ENCODE data around the gene TMEM19.

The TMEM19 gene

DNA sequence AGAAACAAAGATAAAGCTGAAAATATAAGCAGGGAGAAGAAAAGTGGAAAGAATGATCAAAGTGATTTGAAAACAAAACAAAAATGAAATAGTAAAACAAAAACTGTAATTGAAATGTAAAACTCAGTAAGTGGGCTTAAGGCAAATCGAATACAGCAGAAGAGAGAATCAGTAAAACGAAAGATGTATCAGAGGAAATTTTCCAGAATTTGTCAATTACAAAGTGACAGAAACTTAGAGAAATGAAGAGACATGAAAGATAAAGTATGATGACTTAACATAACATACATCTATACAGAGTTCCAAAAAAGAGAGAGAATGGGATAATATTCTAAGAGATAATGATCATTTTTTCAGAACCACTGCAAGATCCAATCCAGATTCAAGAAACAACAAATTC lies 32.7 kb upstream of the TMEM19 start:
- FAIRE-seq (no peak), DNase-seq (ENCODE audit: insufficient read length) (no peak)
- TF ChIP-seq TAF1 (IDR thresholded peaks at IDR 0.05; ENCODE audit: borderline replicate concordance, low read depth, low read length) (no peak), POLR2A (IDR thresholded peaks at IDR 0.05; ENCODE audit: low read depth, low read length) (no peak), POLR2AphosphoS5 (IDR thresholded peaks at IDR 0.05; ENCODE audit: low read depth, low read length) (no peak)

DNA sequence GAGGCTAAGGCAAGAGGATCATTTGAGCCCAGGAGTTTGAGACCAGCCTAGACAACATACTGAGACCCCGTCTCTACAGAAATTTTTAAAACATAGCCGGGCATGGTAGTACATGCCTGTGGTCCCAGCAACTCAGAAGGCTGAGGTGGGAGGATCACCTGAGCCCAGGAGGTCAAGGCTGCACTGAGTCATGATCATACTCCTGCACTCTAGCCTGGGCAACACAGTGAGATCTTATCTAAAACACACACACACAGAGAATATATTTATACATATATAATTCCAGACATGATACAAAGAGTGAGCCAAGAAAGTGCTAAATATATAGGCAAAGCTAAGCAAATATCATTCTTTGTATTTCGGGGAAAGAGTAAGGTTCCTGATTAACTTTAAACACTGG lies 31.7 kb upstream of the TMEM19 start:
- no peak for FAIRE-seq
- no peak for DNase-seq (ENCODE audit: insufficient read length)
- TF ChIP-seq TAF1 (IDR thresholded peaks at IDR 0.05; ENCODE audit: borderline replicate concordance, low read depth, low read length) (no peak), POLR2A (IDR thresholded peaks at IDR 0.05; ENCODE audit: low read depth, low read length) (no peak), POLR2AphosphoS5 (IDR thresholded peaks at IDR 0.05; ENCODE audit: low read depth, low read length) (no peak)

DNA sequence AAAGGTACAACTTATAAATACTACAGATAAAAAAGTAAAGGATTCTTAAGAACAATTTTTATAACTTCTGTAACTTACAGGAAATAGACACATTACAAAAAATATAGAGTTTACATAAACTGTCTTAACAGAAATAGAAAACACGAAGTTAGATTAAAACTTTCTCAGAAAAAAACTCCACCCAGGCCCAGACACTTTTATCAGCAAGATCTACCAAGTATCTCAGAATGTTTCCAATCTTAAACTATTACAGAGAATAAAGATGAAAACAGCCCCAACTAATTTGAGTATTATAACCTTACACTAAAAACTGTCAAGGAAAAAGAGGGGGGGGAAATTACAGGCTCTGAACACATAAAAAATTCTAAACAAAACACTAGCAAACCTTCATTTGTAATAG lies 30.4 kb upstream of the TMEM19 start:
- TF ChIP-seq POLR2A (IDR thresholded peaks at IDR 0.05; ENCODE audit: low read depth, low read length) (no peak), POLR2AphosphoS5 (IDR thresholded peaks at IDR 0.05; ENCODE audit: low read depth, low read length) (no peak), TAF1 (IDR thresholded peaks at IDR 0.05; ENCODE audit: borderline replicate concordance, low read depth, low read length) (no peak)
- no peak for FAIRE-seq

DNA sequence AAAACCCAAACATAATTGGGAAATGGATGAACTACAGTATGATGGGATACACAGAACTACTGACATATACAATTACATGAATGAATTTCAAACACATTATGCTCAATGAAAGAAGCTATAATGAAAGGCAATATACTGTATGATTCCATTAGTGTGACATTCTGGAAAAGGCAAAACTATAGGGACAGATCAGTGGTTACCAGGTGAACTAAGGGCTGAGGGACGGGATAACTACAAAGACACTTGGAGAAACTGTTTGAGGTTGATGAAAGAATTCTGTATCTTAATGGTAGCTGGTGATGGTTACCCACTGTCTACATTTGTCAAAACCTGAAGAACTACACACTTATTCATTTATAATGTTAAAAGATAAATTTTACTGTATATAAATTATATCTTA lies 30.0 kb upstream of the TMEM19 start:
- DNase-seq (ENCODE audit: insufficient read length) = no peak
- TF ChIP-seq POLR2AphosphoS5 (IDR thresholded peaks at IDR 0.05; ENCODE audit: low read depth, low read length) (no peak), TAF1 (IDR thresholded peaks at IDR 0.05; ENCODE audit: borderline replicate concordance, low read depth, low read length) (no peak), POLR2A (IDR thresholded peaks at IDR 0.05; ENCODE audit: low read depth, low read length) (no peak)
- FAIRE-seq = no peak

More for the DNA sequence above, 30.4 kb upstream of the TMEM19 start:
- DNase-seq (ENCODE audit: insufficient read length) = no peak

DNA sequence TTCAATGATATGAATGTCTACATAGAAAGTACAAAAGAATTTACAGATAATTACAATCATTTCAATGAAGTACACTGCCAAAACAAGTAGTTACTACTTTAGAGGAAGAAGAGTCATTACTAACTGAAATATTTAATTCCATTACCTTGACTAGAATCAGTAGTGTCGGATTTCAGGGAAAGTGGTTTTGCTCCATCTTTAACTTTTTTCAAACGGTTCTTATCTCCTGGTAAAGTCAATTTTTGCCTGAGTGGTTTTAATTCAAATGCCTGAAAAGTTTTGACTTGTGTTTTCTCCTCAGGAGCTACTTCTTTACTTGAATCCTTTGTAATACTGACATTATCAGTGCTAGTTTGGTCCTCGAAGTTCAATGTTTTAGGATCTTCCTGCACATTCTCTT lies 29.1 kb upstream of the TMEM19 start:
- DNase-seq (ENCODE audit: insufficient read length) (no peak), FAIRE-seq (no peak)
- TF ChIP-seq POLR2AphosphoS5 (IDR thresholded peaks at IDR 0.05; ENCODE audit: low read depth, low read length) (no peak), POLR2A (IDR thresholded peaks at IDR 0.05; ENCODE audit: low read depth, low read length) (no peak), TAF1 (IDR thresholded peaks at IDR 0.05; ENCODE audit: borderline replicate concordance, low read depth, low read length) (no peak)

DNA sequence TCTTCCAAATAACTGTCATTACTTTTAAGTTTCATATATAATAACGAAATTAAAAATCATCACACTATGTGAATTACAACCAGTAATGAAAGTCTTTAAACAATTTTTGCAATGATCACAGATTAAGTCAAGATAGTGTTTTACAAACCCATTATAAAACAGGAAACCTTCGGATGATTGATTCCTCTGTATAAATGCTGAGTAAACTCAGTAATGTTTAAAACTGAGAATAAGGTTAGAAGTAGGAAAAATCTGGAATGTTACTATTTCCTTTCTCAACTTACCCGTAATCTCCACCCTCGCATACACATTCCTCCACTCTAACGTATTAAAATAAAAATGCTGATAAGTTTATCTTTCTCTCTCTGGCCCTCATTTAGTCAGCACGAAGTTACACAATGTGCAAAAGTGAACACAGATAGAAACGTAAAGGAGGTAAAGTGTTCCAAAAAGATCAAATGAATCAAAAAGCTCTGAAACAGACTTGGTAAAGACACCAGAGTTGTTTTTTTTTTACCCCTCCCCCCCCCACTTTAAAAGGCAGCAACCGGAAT lies 23.8 kb upstream of the TMEM19 start:
- TF ChIP-seq POLR2AphosphoS5 (IDR thresholded peaks at IDR 0.05; ENCODE audit: low read depth, low read length) (no peak), POLR2A (IDR thresholded peaks at IDR 0.05; ENCODE audit: low read depth, low read length) (no peak), TAF1 (IDR thresholded peaks at IDR 0.05; ENCODE audit: borderline replicate concordance, low read depth, low read length) (no peak)
- FAIRE-seq = no peak
- no peak for DNase-seq (ENCODE audit: insufficient read length)

DNA sequence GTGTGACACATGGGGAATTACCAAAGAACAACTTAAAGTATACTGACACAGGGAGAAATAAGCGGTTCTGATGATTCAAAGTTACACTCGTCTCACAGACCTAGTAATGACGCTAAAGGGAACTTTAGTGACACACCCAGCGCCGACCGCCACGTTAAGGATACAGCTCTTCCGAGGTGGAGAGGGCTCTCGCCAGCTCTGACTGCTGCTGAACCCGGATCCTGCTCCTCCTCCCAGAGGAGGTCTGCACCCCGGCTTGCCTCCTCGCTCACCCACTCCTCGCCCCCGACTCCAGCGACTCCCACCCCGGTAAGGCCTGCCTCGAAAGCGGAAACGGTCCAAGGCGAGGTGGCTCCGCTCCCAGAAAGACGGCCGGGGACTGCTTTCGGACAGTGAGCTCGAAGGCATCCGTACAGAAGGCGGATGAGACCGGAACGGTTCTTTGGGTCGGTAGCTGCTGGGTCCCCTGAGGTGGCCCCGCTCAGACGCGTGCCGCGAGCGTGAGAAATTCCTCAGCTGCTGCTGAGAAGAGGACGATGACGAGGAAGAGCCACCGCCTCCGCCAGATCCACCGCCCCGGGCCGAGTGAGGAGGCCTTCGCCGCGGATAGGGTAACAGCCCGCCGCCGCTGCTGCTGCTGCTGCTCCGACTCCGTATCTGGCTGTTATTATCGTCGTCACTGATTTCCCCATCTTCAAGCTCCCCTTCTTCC lies 22.9 kb upstream of the TMEM19 start:
- TF ChIP-seq POLR2A (IDR thresholded peaks at IDR 0.05; ENCODE audit: low read depth, low read length) (no peak; the same call in none of the 2 replicates), POLR2AphosphoS5 (IDR thresholded peaks at IDR 0.05; ENCODE audit: low read depth, low read length) (peak; percentile 68)
- FAIRE-seq (peak; percentile 67), DNase-seq (ENCODE audit: insufficient read length) (peak; percentile 21)

DNA sequence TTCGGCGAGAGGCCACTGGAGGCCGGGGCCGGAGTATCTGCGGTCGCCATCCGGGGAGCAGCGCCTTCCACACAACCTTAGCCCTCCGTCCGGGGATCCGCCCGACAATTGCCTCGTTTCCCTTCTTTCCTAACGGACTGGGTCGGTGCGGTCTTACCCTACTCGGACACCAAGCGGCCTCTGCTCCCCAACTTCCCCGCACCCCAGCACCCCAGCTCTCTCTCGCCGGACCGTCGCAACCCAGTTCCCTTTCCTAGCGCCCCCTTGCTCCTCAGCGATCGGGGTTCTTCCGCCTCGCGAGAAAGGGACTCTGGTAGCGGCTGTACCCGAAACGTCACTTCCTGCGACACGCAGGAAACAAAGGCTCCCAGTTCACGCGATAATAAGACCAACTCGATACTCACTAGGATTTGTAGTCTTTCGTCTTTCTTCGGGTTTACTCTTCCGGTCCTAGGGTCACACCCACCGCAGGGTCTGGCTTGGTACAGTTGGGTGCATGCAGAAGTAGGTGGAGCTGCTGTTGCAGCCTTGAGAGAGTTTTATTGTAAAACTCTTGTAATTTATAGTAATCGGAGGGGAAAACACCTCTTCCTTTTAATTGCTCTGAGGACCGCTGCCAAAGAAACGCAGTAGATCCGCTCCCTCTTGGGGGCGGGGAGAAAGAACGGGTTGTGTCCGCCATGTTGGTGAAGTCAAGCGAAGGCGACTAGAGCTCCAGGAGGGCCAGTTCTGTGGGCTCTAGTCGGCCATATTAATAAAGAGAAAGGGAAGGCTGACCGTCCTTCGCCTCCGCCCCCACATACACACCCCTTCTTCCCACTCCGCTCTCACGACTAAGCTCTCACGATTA lies 22.1 kb upstream of the TMEM19 start, which contains the start of the genes THAP2 and ZFC3H1:
THAP2 (plus strand) TSS at position 741 of the 850 bp plus-strand sequence. CDS start 209 bp downstream, outside the sequence.
ZFC3H1 (minus strand) TSS at position 288 of the 850 bp plus-strand sequence; CDS start at position 50, 238 bp downstream.
- FAIRE-seq (peak; percentile 98), DNase-seq (ENCODE audit: insufficient read length) (peak; percentile 63)
- peak; percentile 86 for TF ChIP-seq POLR2A (IDR thresholded peaks at IDR 0.05; ENCODE audit: low read depth, low read length)
- TF ChIP-seq POLR2AphosphoS5 (IDR thresholded peaks at IDR 0.05; ENCODE audit: low read depth, low read length) = peak; percentile 94
- peak; percentile 78 for TF ChIP-seq TAF1 (IDR thresholded peaks at IDR 0.05; ENCODE audit: borderline replicate concordance, low read depth, low read length)

DNA sequence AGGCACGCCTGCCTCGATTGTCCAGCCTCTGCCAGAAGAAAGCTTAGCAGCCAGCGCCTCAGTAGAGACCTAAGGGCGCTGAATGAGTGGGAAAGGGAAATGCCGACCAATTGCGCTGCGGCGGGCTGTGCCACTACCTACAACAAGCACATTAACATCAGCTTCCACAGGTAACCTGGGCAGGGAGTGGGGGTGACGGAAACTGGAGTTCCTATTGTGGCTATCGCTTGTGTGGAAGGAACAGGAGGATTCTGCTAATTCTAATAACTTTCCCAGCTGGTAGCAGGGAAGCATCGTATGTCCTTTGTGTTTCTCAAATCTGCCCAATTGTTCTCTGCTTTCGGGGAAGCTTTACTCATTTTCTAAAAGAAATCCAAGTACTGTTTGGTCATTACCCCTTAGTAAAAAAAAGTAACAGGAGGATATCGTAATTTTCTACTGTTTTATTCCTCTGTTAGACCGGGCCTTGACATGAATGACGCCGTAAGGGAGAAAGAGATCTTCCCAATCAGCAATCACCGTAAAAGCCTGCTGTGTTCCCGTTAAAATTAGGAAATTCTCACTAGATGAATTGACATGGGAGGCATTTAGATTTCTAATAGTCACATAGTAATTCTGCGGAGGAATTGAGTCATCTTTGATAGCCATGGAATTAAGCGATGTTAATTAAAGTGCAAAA lies 21.3 kb upstream of the TMEM19 start:
- no peak for TF ChIP-seq POLR2AphosphoS5 (IDR thresholded peaks at IDR 0.05; ENCODE audit: low read depth, low read length)
- no peak for TF ChIP-seq TAF1 (IDR thresholded peaks at IDR 0.05; ENCODE audit: borderline replicate concordance, low read depth, low read length)
- TF ChIP-seq POLR2A (IDR thresholded peaks at IDR 0.05; ENCODE audit: low read depth, low read length) = no peak
- DNase-seq (ENCODE audit: insufficient read length) (no peak), FAIRE-seq (no peak)

DNA sequence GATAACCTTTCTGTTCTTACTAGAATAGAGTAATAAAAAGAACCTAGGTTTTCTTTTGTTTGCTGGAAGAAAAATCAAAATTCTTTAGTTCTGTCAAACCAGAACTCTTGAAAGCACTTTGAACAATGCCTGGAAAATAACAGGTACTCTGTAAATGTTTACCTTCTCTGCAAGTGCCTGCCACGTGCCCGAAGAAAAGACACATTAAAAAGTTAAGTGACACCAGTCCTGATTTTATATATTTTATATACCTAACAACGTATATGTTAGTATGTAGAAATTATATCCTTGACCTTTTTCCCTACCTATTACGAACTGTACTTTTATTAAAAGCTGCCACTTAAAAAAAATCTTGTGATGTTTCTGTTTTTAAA lies 20.8 kb upstream of the TMEM19 start:
- no peak for FAIRE-seq
- TF ChIP-seq POLR2AphosphoS5 (IDR thresholded peaks at IDR 0.05; ENCODE audit: low read depth, low read length) (no peak), POLR2A (IDR thresholded peaks at IDR 0.05; ENCODE audit: low read depth, low read length) (no peak), TAF1 (IDR thresholded peaks at IDR 0.05; ENCODE audit: borderline replicate concordance, low read depth, low read length) (no peak)
- DNase-seq (ENCODE audit: insufficient read length) = no peak

DNA sequence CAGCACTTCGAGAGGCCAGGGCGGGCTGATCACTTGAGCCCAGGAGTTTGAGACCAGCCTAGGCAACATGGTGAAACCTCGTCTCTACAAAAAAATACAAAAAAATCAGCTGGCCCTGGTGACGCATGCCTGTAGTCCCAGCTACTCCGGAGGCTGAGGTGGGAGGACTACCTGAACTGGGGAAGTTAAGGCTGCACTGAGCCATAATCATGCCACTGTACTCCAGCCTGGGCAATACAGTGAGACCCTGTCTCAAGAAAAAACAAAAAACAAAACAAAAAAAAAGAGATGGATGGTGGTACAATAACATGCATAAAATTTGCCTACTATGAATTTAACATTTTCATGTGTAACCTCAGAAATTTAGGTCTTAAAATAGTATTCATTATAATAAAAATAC lies 19.6 kb upstream of the TMEM19 start:
- DNase-seq (ENCODE audit: insufficient read length) (no peak), FAIRE-seq (no peak)
- TF ChIP-seq TAF1 (IDR thresholded peaks at IDR 0.05; ENCODE audit: borderline replicate concordance, low read depth, low read length) (no peak), POLR2A (IDR thresholded peaks at IDR 0.05; ENCODE audit: low read depth, low read length) (no peak), POLR2AphosphoS5 (IDR thresholded peaks at IDR 0.05; ENCODE audit: low read depth, low read length) (no peak)
